ENCODE measurements around the gene MYO1B.

GRCh38 chr2:191202881-191203397 is 42.3 kb upstream of the MYO1B start:
- TF ChIP-seq EZH2 (IDR thresholded peaks at IDR 0.05; ENCODE audit: low read length, unreplicated experiment) (no peak), EZH2phosphoT487 (IDR thresholded peaks at IDR 0.05; ENCODE audit: borderline replicate concordance, low read length) (no peak)

Measured in PC-3 (cell line).